ENCODE measurements around the gene SV2C. TPM values are rescaled to one million over a fixed set of nuclear protein-coding genes. Genes with fewer than 3 reads are reported as not detected.

Gene SV2C
- total RNA-seq, 4 donors from 2014 or later = 0.87 to 1.7 (median 1.4) TPM

DNA sequence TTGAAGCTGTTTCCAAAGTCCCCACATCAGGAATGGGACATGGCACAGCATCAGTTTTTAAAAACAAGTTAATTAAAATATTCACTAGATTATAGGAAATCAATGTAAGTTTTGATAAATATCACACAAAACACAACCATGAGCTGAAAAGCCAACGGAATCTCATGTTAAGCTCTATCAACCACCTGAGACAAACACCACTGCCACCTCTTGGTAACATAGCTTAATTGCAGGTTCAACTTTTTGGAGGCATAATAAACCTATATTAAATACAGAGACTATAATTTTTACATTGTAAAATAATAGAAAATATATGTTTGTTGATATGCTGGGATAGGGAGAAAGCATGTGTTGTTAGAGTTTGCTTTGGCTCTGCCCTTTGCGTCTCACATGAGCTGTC is 126.1 kb downstream of the SV2C start:
- no peak overlapping the region for H3K4me3 ChIP-seq
- H3K4me1 ChIP-seq = peaks cover 0 to 7% (median 0%) of the 10 kb centered on the region in 4 donors
- no peaks in the 10 kb centered on the region for H3K27me3 ChIP-seq
- no peak overlapping the region for H3K27ac ChIP-seq
- no peaks in the 10 kb centered on the region for H3K36me3 ChIP-seq
- peaks cover 0 to 14% (median 0%) of the 10 kb centered on the region in 4 donors for H3K9me3 ChIP-seq
- WGBS, 2 donors = 87 to 96% methylated on average over 2 of the region's 2 CpGs
- TF ChIP-seq EP300 (IDR thresholded peaks at IDR 0.05) (no peak), POLR2A (IDR thresholded peaks at IDR 0.05) (no peak)
- TF ChIP-seq, protein P1, sequence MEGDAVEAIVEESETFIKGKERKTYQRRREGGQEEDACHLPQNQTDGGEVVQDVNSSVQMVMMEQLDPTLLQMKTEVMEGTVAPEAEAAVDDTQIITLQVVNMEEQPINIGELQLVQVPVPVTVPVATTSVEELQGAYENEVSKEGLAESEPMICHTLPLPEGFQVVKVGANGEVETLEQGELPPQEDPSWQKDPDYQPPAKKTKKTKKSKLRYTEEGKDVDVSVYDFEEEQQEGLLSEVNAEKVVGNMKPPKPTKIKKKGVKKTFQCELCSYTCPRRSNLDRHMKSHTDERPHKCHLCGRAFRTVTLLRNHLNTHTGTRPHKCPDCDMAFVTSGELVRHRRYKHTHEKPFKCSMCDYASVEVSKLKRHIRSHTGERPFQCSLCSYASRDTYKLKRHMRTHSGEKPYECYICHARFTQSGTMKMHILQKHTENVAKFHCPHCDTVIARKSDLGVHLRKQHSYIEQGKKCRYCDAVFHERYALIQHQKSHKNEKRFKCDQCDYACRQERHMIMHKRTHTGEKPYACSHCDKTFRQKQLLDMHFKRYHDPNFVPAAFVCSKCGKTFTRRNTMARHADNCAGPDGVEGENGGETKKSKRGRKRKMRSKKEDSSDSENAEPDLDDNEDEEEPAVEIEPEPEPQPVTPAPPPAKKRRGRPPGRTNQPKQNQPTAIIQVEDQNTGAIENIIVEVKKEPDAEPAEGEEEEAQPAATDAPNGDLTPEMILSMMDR (IDR thresholded peaks at IDR 0.05) = no peak
- DNase-seq (ENCODE audit: low spot score in 2 of 2) = no peak

DNA sequence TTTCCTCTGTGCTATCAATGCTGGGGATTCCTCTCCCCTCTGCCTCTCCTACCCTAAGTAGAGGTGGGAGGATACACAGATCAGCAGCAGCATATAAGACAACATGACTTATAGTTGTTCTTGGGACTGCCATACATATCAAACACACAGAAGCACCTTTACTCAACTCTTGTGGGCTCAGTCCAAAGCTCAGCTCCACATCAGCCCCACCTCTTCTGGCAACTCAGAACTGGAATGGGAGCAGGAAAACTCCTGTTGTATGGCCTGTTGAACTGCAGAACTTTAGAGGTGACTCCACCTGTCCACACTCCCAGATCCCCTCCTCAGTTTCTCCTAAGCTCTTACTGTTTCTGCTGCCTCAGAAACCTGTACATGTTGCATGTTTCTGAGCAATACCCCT is 127.8 kb downstream of the SV2C start:
- no peak for TF ChIP-seq POLR2A (IDR thresholded peaks at IDR 0.05)
- TF ChIP-seq, protein P1 (IDR thresholded peaks at IDR 0.05) = no peak
- peaks cover 0 to 7% (median 0%) of the 10 kb centered on the region in 4 donors for H3K4me1 ChIP-seq
- no peak overlapping the region for H3K27ac ChIP-seq
- H3K9me3 ChIP-seq = peaks cover 0 to 14% (median 0%) of the 10 kb centered on the region in 4 donors
- no peak for DNase-seq (ENCODE audit: low spot score in 2 of 2)
- H3K27me3 ChIP-seq = no peaks in the 10 kb centered on the region
- no peaks in the 10 kb centered on the region for H3K36me3 ChIP-seq
- H3K4me3 ChIP-seq = no peak overlapping the region

DNA sequence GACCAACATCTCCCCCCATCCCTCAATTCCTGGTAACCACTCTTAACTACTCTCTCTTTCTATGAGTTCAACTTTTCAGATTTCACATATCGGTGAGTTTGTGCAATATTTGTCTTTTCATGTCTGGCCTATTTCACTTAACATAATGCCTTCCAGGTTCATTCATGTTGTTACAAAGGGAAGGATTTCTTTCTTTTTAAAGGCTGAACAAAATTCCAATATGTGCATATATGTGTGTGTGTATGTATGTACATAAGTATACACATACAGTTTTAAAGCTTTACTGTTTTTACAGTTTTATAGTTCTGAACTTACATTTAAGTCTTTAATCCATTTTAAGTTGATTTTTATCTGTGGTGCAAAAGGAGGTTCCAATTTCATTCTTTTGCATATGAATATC is 130.7 kb downstream of the SV2C start:
- DNase-seq (ENCODE audit: low spot score in 2 of 2) = no peak
- H3K4me1 ChIP-seq = no peaks in the 10 kb centered on the region
- 92 to 98% methylated on average over 1 of the region's 1 CpG for WGBS, 2 donors
- no peak overlapping the region for H3K27ac ChIP-seq
- peaks cover 0 to 14% (median 0%) of the 10 kb centered on the region in 4 donors for H3K9me3 ChIP-seq
- no peaks in the 10 kb centered on the region for H3K36me3 ChIP-seq
- H3K4me3 ChIP-seq = no peak overlapping the region
- TF ChIP-seq POLR2A (IDR thresholded peaks at IDR 0.05) = no peak
- no peaks in the 10 kb centered on the region for H3K27me3 ChIP-seq

- TF ChIP-seq, protein P1 (IDR thresholded peaks at IDR 0.05) = no peak
- TF ChIP-seq POLR2A (IDR thresholded peaks at IDR 0.05) (no peak), EP300 (IDR thresholded peaks at IDR 0.05) (no peak)
- H3K27ac ChIP-seq = no peak overlapping the region
- H3K4me1 ChIP-seq = no peaks in the 10 kb centered on the region
- DNase-seq (ENCODE audit: low spot score in 2 of 2) = no peak
- no peaks in the 10 kb centered on the region for H3K27me3 ChIP-seq
- no peak overlapping the region for H3K4me3 ChIP-seq
- H3K9me3 ChIP-seq = no peaks in the 10 kb centered on the region
- no peaks in the 10 kb centered on the region for H3K36me3 ChIP-seq
- WGBS, 2 donors = 89 to 92% methylated on average over 4 of the region's 4 CpGs
These were observed 133.6 kb downstream of the SV2C start for GRCh38 chr5:76216748-76217147.

DNA sequence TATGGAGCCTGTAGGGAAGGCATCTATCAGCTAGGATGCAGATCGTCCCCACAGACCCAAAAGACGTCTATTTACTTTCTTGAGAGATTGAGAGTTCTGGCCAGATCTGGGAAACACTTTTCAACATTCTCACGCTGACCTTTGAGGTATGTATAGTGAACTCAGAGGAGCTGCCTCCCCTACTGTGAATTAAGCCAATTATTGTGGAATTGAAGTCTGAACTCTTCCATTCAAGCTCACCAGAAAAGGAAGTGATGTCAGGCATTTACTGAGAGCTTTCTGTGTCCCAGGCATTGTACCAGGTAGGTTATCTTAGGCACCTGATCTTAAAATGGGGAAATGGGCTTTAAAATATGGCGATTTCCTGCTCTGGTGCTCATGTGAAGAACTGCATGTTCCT is 136.5 kb downstream of the SV2C start:
- Histone ChIP-seq H3K9me3 (no peaks in the 10 kb centered on the region), H3K4me1 (no peaks in the 10 kb centered on the region), H3K27me3 (no peaks in the 10 kb centered on the region), H3K27ac (no peak overlapping the region), H3K36me3 (no peaks in the 10 kb centered on the region), H3K4me3 (no peak overlapping the region)
- 72 to 89% methylated on average over 4 of the region's 4 CpGs for WGBS, 2 donors
- DNase-seq (ENCODE audit: low spot score in 2 of 2) = no peak
- TF ChIP-seq POLR2A (IDR thresholded peaks at IDR 0.05) (no peak), EP300 (IDR thresholded peaks at IDR 0.05) (no peak)
- TF ChIP-seq, protein P1 (IDR thresholded peaks at IDR 0.05) = no peak

DNA sequence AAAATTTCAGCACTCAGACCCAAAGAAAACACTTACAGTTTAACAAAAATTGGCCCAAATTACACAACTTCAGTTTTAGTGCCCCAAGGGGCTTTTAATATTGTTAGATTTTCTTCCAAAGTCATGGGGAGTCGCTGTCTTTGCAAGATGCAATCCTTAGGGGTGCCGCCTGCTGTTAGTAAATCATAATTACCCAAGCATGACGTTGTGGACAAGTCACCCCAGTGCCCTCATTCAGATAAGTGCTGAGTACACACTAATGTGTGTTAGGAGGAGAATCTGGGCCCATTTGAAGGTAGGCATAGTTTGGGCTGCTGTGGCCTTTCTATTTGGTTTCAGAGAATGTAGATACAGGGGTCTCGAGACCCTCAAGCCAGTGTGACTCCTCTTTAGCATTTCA is 138.1 kb downstream of the SV2C start:
- H3K36me3 ChIP-seq = no peaks in the 10 kb centered on the region
- H3K4me3 ChIP-seq = no peak overlapping the region
- no peaks in the 10 kb centered on the region for H3K4me1 ChIP-seq
- no peaks in the 10 kb centered on the region for H3K9me3 ChIP-seq
- peak overlapping the region in 1 of 4 donors; percentile 23 for H3K27ac ChIP-seq
- no peaks in the 10 kb centered on the region for H3K27me3 ChIP-seq
- WGBS, 2 donors = 54 to 61% methylated on average over 4 of the region's 4 CpGs
- DNase-seq (ENCODE audit: low spot score in 2 of 2) = no peak
- TF ChIP-seq POLR2A (IDR thresholded peaks at IDR 0.05) = no peak
- no peak for TF ChIP-seq EP300 (IDR thresholded peaks at IDR 0.05)
- TF ChIP-seq, protein P1 (IDR thresholded peaks at IDR 0.05) = no peak

Data from tibial nerve (tissue), 4 donors.